Rectal smooth muscle tissue (tissue), 1 donor: ENCODE measurements around the gene TP53I13.

Experiments
- H3K27ac ChIP-seq: one replicate; pipeline ENCODE4 v1.7.0; 2013; ENCODE audit warnings: low read depth, low read length, inconsistent platforms
- H3K27me3 ChIP-seq: one replicate; pipeline ENCODE4 v1.7.0; 2013; ENCODE audit warnings: low read length; ENCODE audit not compliant: control insufficient read depth, insufficient read depth
- H3K36me3 ChIP-seq: one replicate; pipeline ENCODE4 v1.7.0; 2013; ENCODE audit warnings: low read length; ENCODE audit not compliant: control insufficient read depth, insufficient read depth
- H3K4me1 ChIP-seq: one replicate; pipeline ENCODE4 v1.7.0; 2013; ENCODE audit warnings: low read length; ENCODE audit not compliant: control insufficient read depth, insufficient read depth
- H3K4me3 ChIP-seq: one replicate; pipeline ENCODE4 v1.7.0; 2013; ENCODE audit warnings: low read length
- H3K9ac ChIP-seq: one replicate; pipeline ENCODE4 v1.7.0; 2013; ENCODE audit warnings: low read length

The TP53I13 gene

DNA sequence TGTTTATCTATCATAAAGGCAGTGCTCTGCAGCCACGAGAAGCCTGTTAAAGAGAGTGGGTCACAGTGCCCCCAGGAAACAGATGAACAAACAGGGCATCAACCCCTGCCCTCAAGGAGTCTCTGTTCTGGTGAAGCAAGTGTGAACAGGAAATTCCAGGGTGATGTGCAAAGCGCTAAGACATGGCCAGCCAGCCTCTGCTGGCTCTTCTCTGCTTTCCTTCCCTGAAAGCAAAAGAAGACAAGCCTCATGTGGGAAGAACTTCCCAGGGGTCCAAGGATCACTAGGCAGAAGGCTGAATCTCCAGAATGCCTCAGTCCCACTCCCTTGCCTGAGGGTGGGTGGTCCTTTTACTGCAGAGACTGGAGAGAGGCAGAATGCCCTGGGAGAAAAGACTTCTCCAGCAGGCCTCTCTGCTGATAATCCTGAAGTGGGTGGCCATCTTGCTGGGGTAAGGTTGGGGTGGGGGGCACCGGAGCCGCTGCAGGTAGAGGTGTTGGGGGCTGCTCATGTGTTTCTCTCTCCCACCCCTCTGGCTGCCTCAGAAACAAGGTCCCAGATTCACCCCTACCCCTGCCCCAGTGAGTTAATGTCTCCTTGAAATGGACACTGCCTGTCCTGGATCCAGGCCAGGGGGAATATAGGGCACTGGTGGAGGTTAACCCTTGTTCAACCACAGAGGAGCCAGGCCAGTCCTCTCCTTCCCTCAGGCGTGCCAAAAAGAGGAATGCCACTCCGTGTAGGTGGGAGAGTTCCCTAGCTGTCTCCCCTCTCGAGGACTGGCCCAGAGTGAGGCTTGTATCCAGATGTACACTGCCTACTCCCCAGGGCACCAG, 26.8 kb downstream of the TP53I13 start:
- no peak overlapping the region for H3K27ac ChIP-seq
- H3K4me3 ChIP-seq: no peak overlapping the region
- H3K4me1 ChIP-seq: peaks cover 14% of the 10 kb centered on the region
- no peaks in the 10 kb centered on the region for H3K36me3 ChIP-seq
- no peaks in the 10 kb centered on the region for H3K27me3 ChIP-seq
- no peak overlapping the region for H3K9ac ChIP-seq

DNA sequence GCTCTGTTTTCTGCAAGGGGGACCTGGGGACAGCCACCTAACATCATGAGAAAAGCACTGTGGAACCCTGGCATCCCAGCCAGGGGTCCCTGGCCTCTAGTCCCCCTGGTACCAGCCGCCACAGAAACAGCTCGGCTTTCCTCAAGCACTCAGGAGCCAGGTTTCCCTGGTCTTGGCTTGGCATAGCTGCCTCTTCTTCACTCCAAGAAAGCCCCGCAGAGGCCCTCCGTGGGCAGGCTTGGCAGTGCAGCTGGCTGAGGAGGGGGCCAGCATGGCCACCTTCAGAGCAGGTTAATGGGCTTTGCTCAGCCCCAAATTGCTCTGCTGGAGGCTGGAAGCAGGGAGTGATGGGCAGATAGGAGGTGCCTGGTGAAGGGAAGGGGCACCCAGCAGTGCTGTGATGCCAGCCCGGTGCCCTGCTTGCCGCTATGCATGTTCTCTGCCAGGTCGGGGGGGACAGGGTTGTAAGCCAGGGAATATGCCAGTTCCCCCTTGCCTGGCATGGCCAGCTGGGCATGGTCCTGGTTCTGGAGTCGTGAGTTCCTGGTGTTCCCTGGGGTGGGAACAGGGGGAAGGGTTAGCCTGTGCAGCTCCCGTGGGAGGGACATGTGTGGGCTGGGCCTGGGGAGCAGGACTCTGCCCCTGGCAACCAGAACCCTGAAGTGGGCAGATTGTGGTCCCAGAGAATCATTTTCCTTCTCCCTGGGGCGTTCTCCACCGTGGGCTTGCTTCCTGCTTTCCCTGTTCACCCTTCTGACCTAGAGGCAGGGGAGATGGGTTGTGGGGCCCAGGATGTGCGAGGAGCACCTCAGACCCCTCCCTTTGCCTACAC, 27.7 kb downstream of the TP53I13 start:
- Histone ChIP-seq H3K27ac (no peak overlapping the region), H3K9ac (no peak overlapping the region), H3K4me3 (no peak overlapping the region), H3K27me3 (no peaks in the 10 kb centered on the region), H3K36me3 (no peaks in the 10 kb centered on the region), H3K4me1 (peaks cover 11% of the 10 kb centered on the region)

DNA sequence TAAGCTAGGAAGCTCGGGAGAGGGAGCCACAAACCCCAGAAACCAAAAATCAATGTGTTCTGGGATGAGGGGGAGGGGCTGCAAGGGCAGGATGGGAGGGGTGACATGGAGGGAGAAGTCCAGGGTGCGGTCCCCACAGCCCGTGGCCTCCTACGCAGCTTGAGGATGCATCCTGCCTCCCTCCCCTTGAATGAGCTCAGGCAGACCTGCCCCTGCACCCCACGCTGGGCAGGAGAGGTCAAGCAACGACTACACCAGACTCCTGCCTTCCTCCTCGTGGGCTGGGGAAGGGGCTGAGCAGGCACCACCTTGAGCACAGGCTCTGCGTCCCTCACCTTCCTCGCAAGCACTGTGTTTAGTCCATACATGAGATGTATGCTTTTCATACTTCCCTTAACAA, 28.3 kb downstream of the TP53I13 start:
- Histone ChIP-seq H3K27me3 (no peaks in the 10 kb centered on the region), H3K4me1 (peaks cover 6% of the 10 kb centered on the region), H3K27ac (no peak overlapping the region), H3K36me3 (no peaks in the 10 kb centered on the region), H3K4me3 (no peak overlapping the region), H3K9ac (no peak overlapping the region)

DNA sequence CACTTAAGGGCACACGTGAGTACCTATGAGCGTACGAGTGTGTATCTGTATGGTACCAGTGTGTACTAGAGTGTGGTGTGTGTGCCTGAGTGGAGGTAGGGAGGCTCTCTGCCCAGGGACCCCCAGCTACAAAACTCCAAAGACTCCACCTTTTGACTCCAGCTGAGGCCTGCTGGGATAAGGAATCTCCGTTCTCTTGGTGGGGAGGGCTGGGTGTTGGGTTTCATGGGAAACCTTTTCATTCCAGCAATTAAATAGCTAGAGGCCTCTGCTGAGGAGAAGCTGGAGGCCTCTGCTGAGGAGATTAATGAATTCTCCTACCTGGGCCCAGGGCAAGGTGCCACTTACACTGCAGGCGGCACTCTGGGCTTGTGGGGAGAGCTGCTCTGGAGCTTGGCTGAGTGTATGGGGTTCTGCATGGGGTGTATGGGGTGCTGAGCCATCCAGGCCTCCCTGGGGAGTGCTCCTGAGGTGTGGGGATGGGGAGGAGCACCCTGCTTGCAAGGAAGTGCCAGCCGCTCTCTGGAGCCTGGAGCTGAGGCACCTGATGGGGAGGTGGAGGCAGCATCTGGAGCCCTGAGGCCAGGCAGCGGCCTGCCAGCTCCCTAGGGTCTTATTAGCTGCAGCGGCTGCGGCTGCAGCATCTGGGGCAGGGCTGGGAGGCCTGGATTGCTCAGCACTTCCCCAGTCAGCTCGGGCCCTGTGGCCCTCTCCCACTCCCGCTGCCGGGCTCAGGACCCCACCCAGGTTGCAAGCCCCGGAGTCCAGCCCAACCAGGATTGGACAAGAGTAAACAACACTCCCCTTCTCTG, 29.1 kb downstream of the TP53I13 start:
- H3K4me3 ChIP-seq: no peak overlapping the region
- H3K9ac ChIP-seq: no peak overlapping the region
- H3K27me3 ChIP-seq: no peaks in the 10 kb centered on the region
- no peaks in the 10 kb centered on the region for H3K4me1 ChIP-seq
- H3K36me3 ChIP-seq: no peaks in the 10 kb centered on the region
- H3K27ac ChIP-seq: no peak overlapping the region

DNA sequence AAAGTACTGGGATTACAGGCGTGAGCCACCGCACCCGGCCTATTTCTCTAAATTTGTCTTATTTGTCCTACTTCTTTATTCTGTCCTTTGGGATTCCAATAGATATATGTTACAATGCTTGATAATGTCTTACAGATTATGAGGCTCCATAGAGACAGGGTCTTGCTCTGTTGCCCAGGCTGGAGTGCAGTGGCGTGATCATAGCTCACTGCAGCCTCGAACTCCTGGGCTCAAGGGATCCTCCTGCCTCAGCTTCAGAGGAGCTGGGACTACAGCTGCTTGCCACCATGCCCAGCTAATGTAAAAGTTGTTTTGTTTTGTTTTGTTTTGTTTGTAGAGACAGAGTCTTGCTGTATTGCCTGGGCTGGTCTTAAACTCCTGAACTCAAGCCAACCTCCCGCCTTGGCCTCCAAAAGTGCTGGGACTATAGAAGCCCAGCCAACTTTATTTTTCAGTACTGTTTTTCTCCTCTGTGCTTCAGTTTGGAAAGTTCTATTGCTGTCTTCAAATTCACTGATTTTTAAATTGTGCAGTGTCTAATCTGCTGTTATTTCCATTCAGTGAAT, 34.7 kb downstream of the TP53I13 start:
- Histone ChIP-seq H3K4me1 (no peaks in the 10 kb centered on the region), H3K27ac (no peak overlapping the region), H3K36me3 (no peaks in the 10 kb centered on the region), H3K9ac (no peak overlapping the region), H3K27me3 (no peaks in the 10 kb centered on the region), H3K4me3 (no peak overlapping the region)

DNA sequence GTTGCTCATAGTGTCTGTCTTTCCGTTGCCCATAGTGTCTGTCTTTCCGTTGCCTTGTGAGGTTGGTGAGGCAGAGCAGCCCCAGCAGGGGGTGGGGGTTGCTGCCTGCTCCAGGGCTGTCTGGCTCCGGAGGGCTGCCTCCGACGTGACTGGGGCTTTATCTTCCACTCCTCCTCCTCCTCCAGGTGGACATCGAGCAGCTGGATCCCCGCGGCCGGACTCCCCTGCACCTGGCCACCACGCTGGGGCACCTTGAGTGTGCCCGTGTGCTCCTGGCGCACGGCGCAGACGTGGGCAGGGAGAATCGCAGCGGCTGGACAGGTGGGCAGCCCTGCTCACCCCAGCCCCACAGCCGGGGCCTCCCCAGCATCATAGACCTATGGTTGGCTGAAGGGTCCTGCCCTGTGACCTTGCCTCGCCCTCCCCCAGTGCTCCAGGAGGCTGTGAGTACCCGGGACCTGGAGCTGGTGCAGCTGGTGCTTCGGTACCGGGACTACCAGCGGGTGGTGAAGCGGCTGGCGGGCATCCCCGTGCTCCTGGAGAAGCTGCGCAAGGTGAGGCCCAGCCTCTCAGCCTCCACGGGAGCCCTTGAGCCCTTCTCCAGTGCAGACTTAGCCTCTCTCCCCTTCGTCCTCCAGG, 39.2 kb downstream of the TP53I13 start:
- no peak overlapping the region for H3K27ac ChIP-seq
- no peak overlapping the region for H3K4me3 ChIP-seq
- no peaks in the 10 kb centered on the region for H3K4me1 ChIP-seq
- no peaks in the 10 kb centered on the region for H3K36me3 ChIP-seq
- no peaks in the 10 kb centered on the region for H3K27me3 ChIP-seq
- H3K9ac ChIP-seq: no peak overlapping the region

DNA sequence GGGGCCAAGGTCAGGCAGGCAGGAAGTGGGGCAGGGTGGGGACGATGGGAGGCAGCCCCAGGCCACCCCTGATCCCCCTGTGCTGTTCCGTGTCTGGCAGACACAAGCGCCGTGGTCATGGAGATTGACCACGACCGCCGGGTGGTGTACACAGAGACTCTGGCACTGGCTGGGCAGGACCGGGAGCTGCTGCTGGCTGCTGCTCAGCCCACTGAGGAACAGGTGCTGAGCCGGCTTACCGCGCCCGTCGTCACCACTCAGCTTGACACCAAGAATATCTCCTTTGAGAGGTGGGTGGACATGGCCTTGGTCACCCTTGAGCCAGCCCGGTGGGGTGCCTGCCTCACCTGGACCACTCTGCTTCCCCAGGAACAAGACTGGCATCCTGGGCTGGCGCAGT, 40.5 kb downstream of the TP53I13 start:
- H3K27ac ChIP-seq: no peak overlapping the region
- H3K27me3 ChIP-seq: no peaks in the 10 kb centered on the region
- no peak overlapping the region for H3K4me3 ChIP-seq
- H3K4me1 ChIP-seq: peaks cover 2% of the 10 kb centered on the region
- no peaks in the 10 kb centered on the region for H3K36me3 ChIP-seq
- H3K9ac ChIP-seq: no peak overlapping the region

DNA sequence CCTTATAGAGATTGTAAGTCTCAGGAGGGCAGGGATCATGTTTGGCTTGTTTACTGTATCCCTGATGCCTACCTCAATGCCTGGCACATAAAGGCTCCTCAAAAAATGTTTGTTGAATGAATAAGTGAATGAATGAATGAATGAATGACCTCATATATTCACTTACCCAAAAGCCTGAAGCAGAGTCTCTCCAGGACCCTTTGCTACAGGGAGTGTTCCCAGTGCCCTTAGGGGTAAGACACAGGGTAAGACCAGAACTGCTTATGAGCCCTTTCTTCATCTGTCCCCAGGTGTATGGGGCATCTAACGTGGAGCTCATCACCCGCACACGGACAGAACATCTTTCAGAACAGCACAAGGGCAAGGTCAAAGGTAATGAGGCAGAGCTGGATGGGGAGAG, 41.9 kb downstream of the TP53I13 start:
- Histone ChIP-seq H3K27ac (no peak overlapping the region), H3K36me3 (no peaks in the 10 kb centered on the region), H3K4me3 (no peak overlapping the region), H3K4me1 (peaks cover 5% of the 10 kb centered on the region), H3K27me3 (no peaks in the 10 kb centered on the region), H3K9ac (no peak overlapping the region)

DNA sequence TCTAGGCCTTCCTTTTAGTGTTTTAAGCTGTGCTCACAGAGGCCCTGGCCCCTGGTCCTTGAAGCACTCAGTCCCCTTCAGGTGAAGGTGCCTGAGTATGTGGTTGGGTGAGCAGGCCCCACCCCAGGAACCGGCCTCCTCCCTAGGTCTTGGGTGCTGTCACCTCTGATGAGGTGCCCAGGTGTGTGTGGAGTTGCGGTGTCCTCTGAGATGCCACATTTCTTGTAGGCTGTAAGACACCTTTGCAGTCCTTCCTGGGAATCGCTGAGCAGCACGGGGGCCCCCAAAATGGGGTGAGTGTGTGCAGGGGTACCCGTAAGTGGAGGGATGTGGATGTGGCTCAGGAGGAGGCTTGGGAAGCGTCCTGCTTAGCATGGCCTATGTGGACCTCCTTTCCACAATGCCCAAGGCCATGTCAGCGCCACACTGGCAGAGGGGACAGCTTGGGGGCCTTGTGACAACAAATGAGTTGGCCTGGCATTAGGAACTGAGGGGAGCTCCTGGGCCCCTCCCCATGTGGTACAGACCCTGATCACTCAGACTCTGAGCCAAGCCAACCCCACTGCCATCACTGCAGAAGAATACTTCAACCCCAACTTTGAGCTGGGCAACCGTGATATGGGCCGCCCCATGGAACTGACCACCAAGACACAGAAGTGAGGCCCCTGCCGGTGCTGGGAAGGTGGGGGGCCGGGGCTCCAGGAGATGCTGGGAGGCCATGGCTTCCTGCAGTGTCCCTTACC, 43.0 kb downstream of the TP53I13 start:
- H3K27ac ChIP-seq: no peak overlapping the region
- no peaks in the 10 kb centered on the region for H3K27me3 ChIP-seq
- H3K9ac ChIP-seq: no peak overlapping the region
- H3K36me3 ChIP-seq: no peaks in the 10 kb centered on the region
- no peak overlapping the region for H3K4me3 ChIP-seq
- H3K4me1 ChIP-seq: peaks cover 12% of the 10 kb centered on the region

DNA sequence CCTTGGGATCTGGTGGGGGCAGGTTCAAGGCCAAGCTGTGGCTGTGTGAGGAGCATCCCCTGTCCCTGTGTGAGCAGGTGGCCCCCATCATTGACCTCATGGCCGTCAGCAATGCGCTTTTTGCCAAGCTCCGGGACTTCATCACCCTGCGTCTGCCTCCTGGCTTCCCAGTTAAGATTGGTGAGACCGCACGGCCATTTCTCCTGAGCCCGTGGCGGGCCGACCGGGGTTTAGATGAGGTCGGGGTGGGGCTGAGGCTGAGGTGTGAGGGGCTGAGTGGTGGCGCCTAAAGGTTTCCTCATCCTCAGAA, 43.5 kb downstream of the TP53I13 start:
- Histone ChIP-seq H3K4me1 (peaks cover 16% of the 10 kb centered on the region), H3K27ac (no peak overlapping the region), H3K4me3 (no peak overlapping the region)

DNA sequence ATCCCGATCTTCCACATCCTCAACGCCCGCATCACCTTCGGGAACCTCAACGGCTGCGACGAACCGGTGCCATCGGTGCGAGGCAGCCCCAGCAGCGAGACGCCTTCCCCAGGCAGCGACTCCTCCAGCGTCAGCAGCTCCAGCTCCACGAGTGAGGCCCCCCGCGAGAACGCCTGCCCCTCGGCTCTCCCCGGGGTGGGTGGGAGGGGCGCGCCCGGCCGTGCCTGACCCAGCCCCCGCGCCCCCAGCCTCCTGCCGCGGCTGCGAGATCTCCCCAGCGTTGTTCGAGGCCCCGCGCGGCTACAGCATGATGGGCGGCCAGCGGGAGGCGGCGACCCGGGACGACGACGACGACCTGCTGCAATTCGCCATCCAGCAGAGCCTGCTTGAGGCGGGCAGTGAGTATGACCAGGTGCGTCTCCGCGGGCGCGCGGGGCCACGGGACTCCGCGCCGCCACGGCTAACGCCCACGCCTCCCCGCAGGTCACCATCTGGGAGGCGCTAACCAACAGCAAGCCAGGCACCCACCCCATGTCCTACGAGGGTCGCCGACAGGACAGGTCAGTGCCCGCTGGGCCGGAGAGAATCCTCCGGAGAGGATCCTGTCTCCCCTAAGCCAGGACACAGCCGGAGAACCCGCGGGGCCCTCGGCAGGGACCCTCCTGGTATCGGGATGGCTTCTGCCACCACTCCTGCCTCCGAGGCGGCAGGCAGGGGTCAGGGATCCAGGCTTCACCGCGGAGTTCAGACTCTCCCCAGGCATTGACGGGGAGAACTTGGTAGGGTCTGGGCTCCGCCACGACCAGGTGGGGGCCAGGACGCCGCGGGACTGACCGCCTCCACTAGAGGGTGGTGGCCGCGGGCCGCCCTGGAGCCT, 44.1 kb downstream of the TP53I13 start:
- Histone ChIP-seq H3K27me3 (no peaks in the 10 kb centered on the region), H3K36me3 (no peaks in the 10 kb centered on the region), H3K27ac (no peak overlapping the region), H3K9ac (no peak overlapping the region), H3K4me1 (peaks cover 21% of the 10 kb centered on the region), H3K4me3 (no peak overlapping the region)

More for the DNA sequence above, 43.5 kb downstream of the TP53I13 start:
- no peak overlapping the region for H3K9ac ChIP-seq
- H3K27me3 ChIP-seq: no peaks in the 10 kb centered on the region
- no peaks in the 10 kb centered on the region for H3K36me3 ChIP-seq
